Upper lobe of left lung (tissue), 6 donors: ENCODE measurements around the gene MICAL2. TPM values are rescaled to one million over a fixed set of nuclear protein-coding genes. Genes with fewer than 3 reads are reported as not detected.
A peak's percentile ranks its signal among the peaks of the same experiment; 100 is the strongest.

Experiments used
- ATAC-seq, 2 donors: fragments of 200-7000 bp; cut with Tn5 transposase; one replicate each; pipeline ENCODE4 v1.9.1; 2022; ENCODE audit warnings: mild to moderate bottlenecking in 2 of 2, moderate library complexity in 2 of 2; ENCODE audit not compliant: low FRiP score in 2 of 2
- DNase-seq, 2 donors: peaks; one replicate each; pipeline ENCODE4 v3.0.0-alpha.2; 2019 to 2020
- H3K27ac ChIP-seq, 4 donors: fragments of 200-600 bp; sonication (generic); one replicate each; pipeline ENCODE4 v1.5.1; 2016 to 2019
- H3K27me3 ChIP-seq, 4 donors: fragments of 200-600 bp; sonication (generic); one replicate each; pipeline ENCODE4 v1.5.1; 2017 to 2019
- H3K36me3 ChIP-seq, 4 donors: fragments of 200-600 bp; sonication (generic); one replicate each; pipeline ENCODE4 v1.5.1; 2016 to 2019
- H3K4me1 ChIP-seq, 4 donors: fragments of 200-600 bp; sonication (generic); one replicate each; pipeline ENCODE4 v1.5.1; 2018 to 2019
- H3K4me3 ChIP-seq, 4 donors: fragments of 200-600 bp; sonication (generic); one replicate each; pipeline ENCODE4 v1.5.1; 2017 to 2019; ENCODE audit warnings: mild to moderate bottlenecking in 2 of 4, moderate library complexity in 1 of 4
- H3K9me3 ChIP-seq, 4 donors: fragments of 200-600 bp; sonication (generic); one replicate each; pipeline ENCODE4 v1.5.1; 2018 to 2019
- CTCF ChIP-seq, 6 experiments: fragments of 450-650 bp in 4 of 6; fragments of 200-600 bp in 2 of 6; sonication (generic) in 2 of 6; IDR thresholded peaks; one replicate each; pipeline ENCODE4 v1.5.1; 2016 to 2019; ENCODE audit warnings: antibody characterized with exemption in 6 of 6
- EP300 ChIP-seq, 4 donors: sonication (generic); formaldehyde crosslinking; IDR thresholded peaks; one replicate each; pipeline ENCODE4 v1.5.1; 2017; ENCODE audit warnings: antibody characterized with exemption in 4 of 4, control low read depth in 2 of 4
- POLR2A ChIP-seq, 4 donors: fragments of 450-650 bp; IDR thresholded peaks; one replicate each; pipeline ENCODE4 v1.5.1; 2016 to 2017; ENCODE audit warnings: antibody characterized with exemption in 4 of 4, mild to moderate bottlenecking in 2 of 4
- POLR2AphosphoS5 ChIP-seq, 2 donors: sonication (generic); formaldehyde crosslinking; IDR thresholded peaks; one replicate each; pipeline ENCODE4 v1.5.1; 2017; ENCODE audit warnings: antibody characterized with exemption in 2 of 2
- WGBS, 2 donors: methylation state at CpG; one replicate each; pipeline ENCODE4 v1.1.5; 2017 to 2018; 5-methylcytosine and 5-hydroxymethylcytosine counted together
- total RNA-seq, 6 donors: library from RNA; depleted of rRNA in 4 of 6; stranded (reverse); fragments of >200 nt in 4 of 6; gene quantifications; one replicate each; pipeline versions ENCODE4 v1.1.0 to v1.2.1, GENCODE V29; 2016 to 2021
- donor health status: DM: no; HTN: no; CAD: no; lungs with moderate emphysema.
- donor health status: DM: no; HTN: yes; CAD: no; lungs with severe emphysema.

The MICAL2 gene
- total RNA-seq, 6 donors from 2014 or later, result 138 to 327 (median 175) TPM

DNA sequence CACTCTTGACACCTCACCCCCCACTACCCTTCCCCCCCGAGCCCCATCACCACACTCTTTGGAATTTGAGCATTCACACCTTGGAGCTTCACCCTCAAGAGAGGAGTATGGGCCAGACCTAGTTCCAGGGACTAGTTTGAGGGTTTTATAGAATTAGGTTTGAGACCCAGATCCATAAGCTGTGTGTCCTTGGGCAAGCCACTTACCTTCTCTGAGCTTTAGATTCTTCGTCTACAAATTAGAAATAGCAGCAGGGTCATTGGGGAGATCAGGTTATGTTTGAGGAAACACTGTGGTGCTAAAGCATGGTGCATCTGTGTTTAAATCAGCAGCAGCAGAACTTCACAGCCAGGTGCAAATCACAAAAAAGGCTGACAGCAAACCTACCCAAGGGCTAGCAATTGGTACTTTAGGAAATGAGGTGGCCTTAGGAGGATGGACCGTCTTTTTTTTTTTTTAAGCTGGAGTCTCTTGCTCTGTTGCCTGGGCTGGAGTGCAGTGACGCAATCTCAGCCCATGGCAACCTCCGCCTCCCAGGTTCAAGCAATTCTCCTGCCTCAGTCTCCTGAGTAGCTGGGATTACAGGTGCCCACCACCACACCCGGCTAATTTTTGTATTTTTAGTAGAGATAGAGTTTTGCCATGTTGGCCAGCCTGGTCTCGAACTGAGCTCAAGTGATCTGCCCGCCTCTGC is 114.8 kb downstream of the MICAL2 start:
- no peak for ATAC-seq
- Histone ChIP-seq H3K9me3 (no peaks in the 10 kb centered on the region), H3K4me3 (no peak overlapping the region), H3K27ac (peak overlapping the region in 3 of 4 donors; percentile 75 to 87 (median 75)), H3K4me1 (peaks cover 27 to 65% (median 61%) of the 10 kb centered on the region in 4 donors), H3K27me3 (no peaks in the 10 kb centered on the region), H3K36me3 (peaks cover 8 to 41% (median 29%) of the 10 kb centered on the region in 4 donors)
- WGBS, 2 donors, result 78 to 84% methylated on average over 8 of the region's 8 CpGs
- TF ChIP-seq POLR2AphosphoS5 (IDR thresholded peaks at IDR 0.05) (no peak), EP300 (IDR thresholded peaks at IDR 0.05) (no peak), CTCF (IDR thresholded peaks at IDR 0.05) (no peak), POLR2A (IDR thresholded peaks at IDR 0.05) (no peak)
- no peak for DNase-seq

GRCh38 chr11:12226093-12226492 is 115.7 kb downstream of the MICAL2 start:
- no peaks in the 10 kb centered on the region for H3K27me3 ChIP-seq
- ATAC-seq (no peak), DNase-seq (no peak)
- H3K4me1 ChIP-seq, result peaks cover 23 to 57% (median 54%) of the 10 kb centered on the region in 4 donors
- no peak for TF ChIP-seq CTCF (IDR thresholded peaks at IDR 0.05)
- no peak overlapping the region for H3K4me3 ChIP-seq
- peak overlapping the region in 2 of 4 donors; percentile 75 to 87 for H3K27ac ChIP-seq
- WGBS, 2 donors, result 96 to 98% methylated on average over 7 to 8 of the region's 8 CpGs
- H3K9me3 ChIP-seq, result no peaks in the 10 kb centered on the region
- H3K36me3 ChIP-seq, result peaks cover 12 to 46% (median 30%) of the 10 kb centered on the region in 4 donors

DNA sequence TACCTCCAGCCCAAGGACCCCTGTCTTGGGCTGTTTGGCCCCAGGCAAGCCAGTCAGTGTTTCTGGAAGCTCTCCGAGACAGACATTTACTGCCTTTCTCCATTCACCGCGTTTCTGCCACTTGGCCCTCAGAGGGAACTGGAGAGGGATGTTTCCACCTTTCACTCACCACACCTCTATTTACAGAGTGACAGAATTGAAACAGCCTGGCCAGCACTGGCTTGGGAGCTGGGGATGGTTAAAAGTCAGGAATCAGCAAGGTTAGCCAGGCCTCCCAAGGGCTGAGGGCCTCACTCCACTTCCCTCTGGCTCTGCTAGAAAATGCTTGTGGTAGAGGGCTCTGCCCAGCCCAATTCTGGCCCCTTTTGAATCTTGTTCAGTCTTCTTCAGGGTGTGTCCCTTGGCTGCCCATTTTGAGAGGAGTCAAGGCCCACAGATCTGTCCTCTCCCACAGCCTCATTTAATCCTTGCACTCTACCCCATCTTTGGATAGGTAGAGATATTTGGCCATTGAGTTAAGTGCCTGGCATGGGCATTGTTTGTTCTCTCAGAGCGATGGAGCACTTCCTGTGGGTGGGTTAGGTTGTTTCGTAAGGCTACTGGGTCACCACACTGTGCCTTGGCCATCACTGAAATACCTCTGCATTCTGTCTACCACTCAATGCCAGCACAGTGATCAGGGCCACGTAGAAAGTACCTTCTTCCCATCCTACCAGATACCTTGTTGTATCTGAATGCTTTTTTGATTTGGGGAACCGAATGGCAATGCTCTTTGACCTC is 119.2 kb downstream of the MICAL2 start:
- no peaks in the 10 kb centered on the region for H3K9me3 ChIP-seq
- no peak overlapping the region for H3K4me3 ChIP-seq
- DNase-seq (peak in 1 of 2 donors; percentile 66), ATAC-seq (peak; percentile 33 to 76)
- H3K36me3 ChIP-seq, result peaks cover 14 to 53% (median 33%) of the 10 kb centered on the region in 4 donors
- H3K4me1 ChIP-seq, result peaks cover 0 to 23% (median 20%) of the 10 kb centered on the region in 4 donors
- 60 to 61% methylated on average over 7 of the region's 7 CpGs for WGBS, 2 donors
- no peaks in the 10 kb centered on the region for H3K27me3 ChIP-seq
- TF ChIP-seq POLR2A (IDR thresholded peaks at IDR 0.05), result peak in 1 of 4 donors; percentile 10
- TF ChIP-seq CTCF (IDR thresholded peaks at IDR 0.05), result no peak
- TF ChIP-seq EP300 (IDR thresholded peaks at IDR 0.05), result peak in 1 of 4 donors; percentile 54
- TF ChIP-seq POLR2AphosphoS5 (IDR thresholded peaks at IDR 0.05), result no peak
- peak overlapping the region; percentile 69 to 80 (median 77) for H3K27ac ChIP-seq

GRCh38 chr11:12232160-12232559 is 121.8 kb downstream of the MICAL2 start:
- ATAC-seq (no peak), DNase-seq (no peak)
- Histone ChIP-seq H3K9me3 (no peaks in the 10 kb centered on the region), H3K27me3 (no peaks in the 10 kb centered on the region), H3K4me3 (no peak overlapping the region), H3K4me1 (peaks cover 2 to 33% (median 27%) of the 10 kb centered on the region in 4 donors), H3K36me3 (peaks cover 8 to 39% (median 20%) of the 10 kb centered on the region in 4 donors), H3K27ac (peak overlapping the region in 1 of 4 donors; percentile 1)
- TF ChIP-seq CTCF (IDR thresholded peaks at IDR 0.05), result no peak
- TF ChIP-seq POLR2AphosphoS5 (IDR thresholded peaks at IDR 0.05), result no peak
- no peak for TF ChIP-seq POLR2A (IDR thresholded peaks at IDR 0.05)
- no peak for TF ChIP-seq EP300 (IDR thresholded peaks at IDR 0.05)
- 80 to 84% methylated on average over 1 of the region's 1 CpG for WGBS, 2 donors
